Measurements from ENCODE around the gene FAM110D. TPM values are rescaled to one million over a fixed set of nuclear protein-coding genes. Genes with fewer than 3 reads are reported as not detected.

Gene FAM110D
- total and polyA plus RNA-seq, 2 of the 8 experiments (the other 6 are each of a cell fraction or from before 2014, with no cell fraction given): 0.21 to 0.48 TPM

DNA sequence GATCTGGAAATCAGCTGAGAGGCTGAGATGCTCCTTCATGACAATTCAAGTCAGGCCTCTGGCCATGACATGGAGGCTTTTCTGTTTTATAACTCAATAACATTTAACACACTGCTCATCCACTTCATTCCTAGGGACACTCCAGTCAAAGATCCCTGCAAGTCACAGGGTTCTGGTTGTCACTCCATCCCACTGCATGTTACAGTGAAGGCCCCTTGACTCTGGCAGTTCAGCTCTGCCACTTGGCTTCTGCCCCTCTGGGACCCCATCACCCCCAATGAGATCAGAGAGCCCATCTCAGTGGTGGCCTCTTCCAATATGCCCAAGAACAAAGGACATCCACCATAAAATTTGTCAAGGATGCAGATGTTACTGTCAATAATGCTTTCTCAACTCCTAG, 10.0 kb upstream of the FAM110D start:
- no peaks in the 10 kb centered on the region for H3K79me2 ChIP-seq (ENCODE audit: control insufficient read depth in 1 of 2, insufficient read depth in 2 of 2, low read length in 2 of 2)
- no peak overlapping the region for H3K4me2 ChIP-seq (ENCODE audit: insufficient read depth in 1 of 2, low read depth in 2 of 2, low read length in 2 of 2)
- H3K56ac ChIP-seq (replicated peaks; ENCODE audit: insufficient read length, low read depth, low read length): no peak overlapping the region
- no peak overlapping the region for H4K8ac ChIP-seq (ENCODE audit: extremely low read depth, insufficient read depth, low read length)
- H3K27ac ChIP-seq (ENCODE audit: low read depth, low read length): no peak overlapping the region
- no peak overlapping the region for H4K5ac ChIP-seq (ENCODE audit: insufficient read length, low read depth, low read length)
- DNase-seq (ENCODE audit: low read depth in 1 of 2, low spot score in 2 of 2): no peak
- no peaks in the 10 kb centered on the region for H3K9me3 ChIP-seq (ENCODE audit: insufficient read depth in 2 of 2, low read depth in 1 of 2, low read length in 1 of 2)
- H3K4ac ChIP-seq (replicated peaks; ENCODE audit: insufficient read length, low read depth, low read length): no peak overlapping the region
- H3K27me3 ChIP-seq (replicated peaks in 1 of 4; ENCODE audit: control insufficient read depth in 3 of 4, extremely low read depth in 1 of 4, insufficient read depth in 3 of 4, low read length in 3 of 4): peaks cover 4 to 28% (median 13%) of the 10 kb centered on the region in 4 experiments
- CTCF ChIA-PET (ENCODE audit: partially characterized antibody): interaction anchor here (1.0 to 11.2 kb wide), 6 partner anchors 14 to 105 kb away, joined by 3 to 154 read pairs (median 4); partner anchors contain the start of gene CNKSR1
- FAIRE-seq: no peak
- H2BK15ac ChIP-seq (ENCODE audit: low read length): no peak overlapping the region
- no peak overlapping the region for H2BK120ac ChIP-seq (replicated peaks; ENCODE audit: low read depth, low read length)
- H3K79me1 ChIP-seq (ENCODE audit: low read depth, low read length): no peaks in the 10 kb centered on the region
- no peak overlapping the region for H2BK12ac ChIP-seq (ENCODE audit: low read depth, low read length)
- H4K20me1 ChIP-seq (replicated peaks in 1 of 2; ENCODE audit: control insufficient read depth in 1 of 2, insufficient read depth in 2 of 2, low read length in 2 of 2): peaks cover 0 to under 1% of the 10 kb centered on the region in 2 experiments
- no peak overlapping the region for H2BK5ac ChIP-seq (ENCODE audit: low read depth, low read length)
- no peak overlapping the region for H4K91ac ChIP-seq (replicated peaks; ENCODE audit: insufficient read length, low read length)
- H3K4me3 ChIP-seq (ENCODE audit: extremely low read depth in 1 of 4, insufficient read depth in 2 of 4, low read depth in 3 of 4, low read length in 4 of 4): no peak overlapping the region
- no peaks in the 10 kb centered on the region for H3K4me1 ChIP-seq (replicated peaks in 1 of 4; ENCODE audit: control insufficient read depth in 3 of 4, insufficient read depth in 4 of 4, low read length in 3 of 4)
- no peak overlapping the region for H3K9ac ChIP-seq (replicated peaks in 1 of 4; ENCODE audit: extremely low read depth in 1 of 4, low read depth in 3 of 4, low read length in 3 of 4)
- POLR2A ChIA-PET (ENCODE audit: partially characterized antibody): interaction anchor here (1.4 kb wide), 1 partner anchor 107 kb away, joined by 3 read pairs; no protein-coding TSS in a partner anchor
- H3K18ac ChIP-seq (ENCODE audit: extremely low read depth, low read length): no peak overlapping the region
- H3K23ac ChIP-seq (ENCODE audit: insufficient read length): no peak overlapping the region
- H2AK5ac ChIP-seq (ENCODE audit: low read depth, low read length): no peak overlapping the region
- TF ChIP-seq RFX5 (IDR thresholded peaks at IDR 0.05; ENCODE audit: borderline replicate concordance, low read depth, low read length): no peak
- no peak for TF ChIP-seq CTBP2 (IDR thresholded peaks at IDR 0.05; ENCODE audit: borderline replicate concordance, insufficient read depth, insufficient read length, low read length)
- TF ChIP-seq FOSL1 (IDR thresholded peaks at IDR 0.05; ENCODE audit: insufficient read depth, low read depth, low read length): no peak
- no peak for TF ChIP-seq BACH1 (IDR thresholded peaks at IDR 0.05; ENCODE audit: low read length)
- TF ChIP-seq, protein P1, sequence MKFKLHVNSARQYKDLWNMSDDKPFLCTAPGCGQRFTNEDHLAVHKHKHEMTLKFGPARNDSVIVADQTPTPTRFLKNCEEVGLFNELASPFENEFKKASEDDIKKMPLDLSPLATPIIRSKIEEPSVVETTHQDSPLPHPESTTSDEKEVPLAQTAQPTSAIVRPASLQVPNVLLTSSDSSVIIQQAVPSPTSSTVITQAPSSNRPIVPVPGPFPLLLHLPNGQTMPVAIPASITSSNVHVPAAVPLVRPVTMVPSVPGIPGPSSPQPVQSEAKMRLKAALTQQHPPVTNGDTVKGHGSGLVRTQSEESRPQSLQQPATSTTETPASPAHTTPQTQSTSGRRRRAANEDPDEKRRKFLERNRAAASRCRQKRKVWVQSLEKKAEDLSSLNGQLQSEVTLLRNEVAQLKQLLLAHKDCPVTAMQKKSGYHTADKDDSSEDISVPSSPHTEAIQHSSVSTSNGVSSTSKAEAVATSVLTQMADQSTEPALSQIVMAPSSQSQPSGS (IDR thresholded peaks at IDR 0.05; ENCODE audit: low read length): no peak
- no peak for TF ChIP-seq KDM5A (IDR thresholded peaks at IDR 0.05; ENCODE audit: low read length)
- no peak for TF ChIP-seq RNF2 (IDR thresholded peaks at IDR 0.05; ENCODE audit: borderline replicate concordance, low read depth, low read length, missing control alignments, poor library complexity, severe bottlenecking)
- no peak overlapping the region for H3K14ac ChIP-seq (ENCODE audit: insufficient read length)
- no peaks in the 10 kb centered on the region for H3K36me3 ChIP-seq (ENCODE audit: control insufficient read depth in 2 of 4, insufficient read depth in 4 of 4, low read length in 3 of 4)
- no peaks in the 10 kb centered on the region for H3K23me2 ChIP-seq (ENCODE audit: low read depth, low read length)
- no peak overlapping the region for H2BK20ac ChIP-seq (ENCODE audit: low read length)
- no peak overlapping the region for H2AFZ ChIP-seq (ENCODE audit: low read length)
